RWPE2 (cell line): ENCODE results near the gene DIO1.

Experiments
- ATAC-seq: fragments of 200-7000 bp; cut with Tn5 transposase; 3 replicates; pipeline ENCODE4 v1.9.1; 2021; ENCODE audit warnings: low read depth
- DNase-seq: peaks from one replicate; pipeline ENCODE4 v3.0.0-alpha.2; 2020; ENCODE audit warnings: low spot score
- H3K27ac ChIP-seq: fragments of 450-650 bp; 2 replicates; pipeline ENCODE4 v1.5.1; 2017; ENCODE audit warnings: mild to moderate bottlenecking; ENCODE audit not compliant: poor library complexity, severe bottlenecking
- H3K27me3 ChIP-seq: fragments of 250-450 bp; sonication (Bioruptor Pico); 2 replicates; pipeline ENCODE4 v1.5.1; 2021; ENCODE audit warnings: mild to moderate bottlenecking, moderate library complexity; ENCODE audit not compliant: insufficient read depth, poor library complexity, severe bottlenecking
- H3K36me3 ChIP-seq: fragments of 250-450 bp; sonication (Bioruptor Pico); 2 replicates; pipeline ENCODE4 v1.5.1; 2020; ENCODE audit warnings: low read depth, mild to moderate bottlenecking, moderate library complexity
- H3K4me1 ChIP-seq: fragments of 250-450 bp; sonication (Bioruptor Pico); 2 replicates; pipeline ENCODE4 v1.5.1; 2021; ENCODE audit warnings: mild to moderate bottlenecking, moderate library complexity; ENCODE audit not compliant: insufficient read depth, poor library complexity, severe bottlenecking
- H3K4me3 ChIP-seq: fragments of 250-450 bp; sonication (Bioruptor Pico); 2 replicates; pipeline ENCODE4 v1.5.1; 2021; ENCODE audit warnings: mild to moderate bottlenecking, moderate library complexity; ENCODE audit not compliant: severe bottlenecking
- H3K9me3 ChIP-seq: fragments of 250-450 bp; sonication (Bioruptor Pico); 2 replicates; pipeline ENCODE4 v1.5.1; 2021; ENCODE audit warnings: mild to moderate bottlenecking, moderate library complexity; ENCODE audit not compliant: severe bottlenecking
- CTCF ChIP-seq: fragments of 450-650 bp; IDR thresholded peaks from one replicate; pipeline ENCODE4 v1.5.1; 2017; ENCODE audit warnings: mild to moderate bottlenecking, moderate library complexity; ENCODE audit not compliant: poor library complexity, severe bottlenecking

The DIO1 gene

GRCh38 chr1:53949023-53949990 is 55.3 kb downstream of the DIO1 start:
- peaks cover 4% of the 10 kb centered on the region for H3K4me1 ChIP-seq

GRCh38 chr1:53951697-53952096 is 57.7 kb downstream of the DIO1 start:
- ATAC-seq = no peak
- no peak overlapping the region for H3K27ac ChIP-seq
- DNase-seq = no peak
- H3K27me3 ChIP-seq = no peaks in the 10 kb centered on the region
- TF ChIP-seq CTCF = no peak
- H3K4me1 ChIP-seq = peaks cover 16% of the 10 kb centered on the region
- H3K36me3 ChIP-seq = peaks cover 84% of the 10 kb centered on the region
- H3K4me3 ChIP-seq = no peak overlapping the region
- H3K9me3 ChIP-seq = no peaks in the 10 kb centered on the region

More at GRCh38 chr1:53949023-53949990, 55.3 kb downstream of the DIO1 start:
- DNase-seq (no peak), ATAC-seq (no peak)
- H3K27ac ChIP-seq = no peak overlapping the region
- H3K36me3 ChIP-seq = peaks cover 61% of the 10 kb centered on the region
- peak; percentile 79 for TF ChIP-seq CTCF
- no peak overlapping the region for H3K4me3 ChIP-seq
- H3K9me3 ChIP-seq = no peaks in the 10 kb centered on the region
- H3K27me3 ChIP-seq = no peaks in the 10 kb centered on the region

- Histone ChIP-seq H3K4me1 (peaks cover 27% of the 10 kb centered on the region), H3K27ac (no peak overlapping the region), H3K36me3 (peaks cover 90% of the 10 kb centered on the region), H3K9me3 (no peaks in the 10 kb centered on the region), H3K27me3 (no peaks in the 10 kb centered on the region), H3K4me3 (no peak overlapping the region)
- DNase-seq (no peak), ATAC-seq (no peak)
- TF ChIP-seq CTCF = no peak
These were observed 60.1 kb downstream of the DIO1 start for GRCh38 chr1:53954128-53954527.

GRCh38 chr1:53956308-53957168 is 62.6 kb downstream of the DIO1 start:
- H3K36me3 ChIP-seq = peaks cover 96% of the 10 kb centered on the region
- DNase-seq = no peak
- H3K27me3 ChIP-seq = no peaks in the 10 kb centered on the region
- no peak for TF ChIP-seq CTCF
- H3K4me1 ChIP-seq = peaks cover 27% of the 10 kb centered on the region
- peak; percentile 47 for ATAC-seq
- no peak overlapping the region for H3K4me3 ChIP-seq
- no peaks in the 10 kb centered on the region for H3K9me3 ChIP-seq
- peak overlapping the region; percentile 96 for H3K27ac ChIP-seq
